Ecto neural progenitor cell (in vitro differentiated cells): ENCODE results near the gene TMEM214.

Experiments
- DNase-seq: peaks from one replicate; pipeline ENCODE4 v3.0.0-alpha.2; 2018; ENCODE audit warnings: low spot score

TMEM214 gene

GRCh38 chr2:27085062-27085672, 52.4 kb downstream of the TMEM214 start:
- DNase-seq, result no peak

DNA sequence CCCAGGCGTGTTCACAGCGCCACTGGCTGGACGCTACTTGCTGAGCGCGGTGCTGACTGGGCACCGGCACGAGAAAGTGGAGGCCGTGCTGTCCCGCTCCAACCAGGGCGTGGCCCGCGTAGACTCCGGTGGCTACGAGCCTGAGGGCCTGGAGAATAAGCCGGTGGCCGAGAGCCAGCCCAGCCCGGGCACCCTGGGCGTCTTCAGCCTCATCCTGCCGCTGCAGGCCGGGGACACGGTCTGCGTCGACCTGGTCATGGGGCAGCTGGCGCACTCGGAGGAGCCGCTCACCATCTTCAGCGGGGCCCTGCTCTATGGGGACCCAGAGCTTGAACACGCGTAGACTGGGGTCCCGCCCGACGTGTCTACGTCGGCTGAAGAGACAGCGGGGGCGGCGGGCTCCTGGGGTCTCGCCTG, 52.9 kb downstream of the TMEM214 start:
- DNase-seq, result peak; percentile 82

DNA sequence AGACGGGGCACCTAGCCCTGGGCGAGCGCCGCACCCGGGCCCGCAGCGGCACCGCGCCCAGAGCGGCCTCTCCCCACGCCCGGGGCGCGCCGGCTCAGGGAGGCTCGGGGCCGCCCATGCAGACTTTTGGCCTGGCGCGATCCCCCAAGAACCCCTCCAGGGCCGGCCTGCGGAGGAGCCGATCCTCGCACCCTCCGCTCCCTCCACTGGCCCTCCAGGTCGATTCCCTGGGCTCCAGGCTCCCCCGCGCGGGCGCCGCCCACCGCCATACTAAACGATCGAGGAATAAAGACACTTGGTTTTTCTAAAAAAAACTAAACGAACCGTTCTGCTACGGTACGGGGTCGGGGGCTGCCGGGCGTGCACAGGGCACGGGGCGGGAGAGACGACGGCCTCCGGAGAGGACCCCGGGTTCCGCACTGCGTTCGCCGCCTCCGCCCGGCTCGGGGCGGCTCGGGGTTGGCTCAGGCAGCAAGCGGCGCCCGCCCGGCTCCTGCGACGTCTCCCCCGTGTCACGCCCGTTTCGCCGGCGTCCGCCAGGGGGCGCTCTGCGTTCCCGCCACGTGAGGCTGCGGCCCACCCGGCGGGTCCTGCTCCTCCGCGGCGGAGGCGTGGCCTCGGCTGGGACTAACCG, 53.4 kb downstream of the TMEM214 start:
- peak; percentile 99 for DNase-seq

DNA sequence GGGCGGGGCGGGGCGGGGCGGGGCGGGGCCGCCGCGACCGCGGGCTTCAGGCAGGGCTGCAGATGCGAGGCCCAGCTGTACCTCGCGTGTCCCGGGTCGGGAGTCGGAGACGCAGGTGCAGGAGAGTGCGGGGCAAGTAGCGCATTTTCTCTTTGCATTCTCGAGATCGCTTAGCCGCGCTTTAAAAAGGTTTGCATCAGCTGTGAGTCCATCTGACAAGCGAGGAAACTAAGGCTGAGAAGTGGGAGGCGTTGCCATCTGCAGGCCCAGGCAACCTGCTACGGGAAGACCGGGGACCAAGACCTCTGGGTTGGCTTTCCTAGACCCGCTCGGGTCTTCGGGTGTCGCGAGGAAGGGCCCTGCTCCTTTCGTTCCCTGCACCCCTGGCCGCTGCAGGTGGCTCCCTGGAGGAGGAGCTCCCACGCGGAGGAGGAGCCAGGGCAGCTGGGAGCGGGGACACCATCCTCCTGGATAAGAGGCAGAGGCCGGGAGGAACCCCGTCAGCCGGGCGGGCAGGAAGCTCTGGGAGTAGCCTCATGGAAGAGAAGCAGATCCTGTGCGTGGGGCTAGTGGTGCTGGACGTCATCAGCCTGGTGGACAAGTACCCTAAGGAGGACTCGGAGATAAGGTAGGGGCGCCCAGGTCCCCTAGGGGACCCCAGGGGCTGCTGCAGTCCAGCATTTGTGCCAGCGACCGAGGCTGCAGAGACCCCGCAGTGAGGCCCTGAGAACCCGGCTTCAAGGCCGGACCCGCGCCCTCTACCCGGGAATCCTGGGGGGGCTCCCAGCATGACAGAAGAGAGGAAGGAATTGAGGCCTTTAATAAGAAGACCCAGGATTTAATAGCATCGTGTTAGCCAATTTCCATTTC, 54.2 kb downstream of the TMEM214 start, which contains the start of gene KHK:
Gene KHK, plus strand, starts transcription at position 49 of the 870 bp plus-strand sequence. Its CDS starts 488 bp downstream, at position 537.
- DNase-seq, result peak; percentile 79

GRCh38 chr2:27087823-27088410, 55.2 kb downstream of the TMEM214 start:
- DNase-seq, result no peak

- DNase-seq, result no peak
These were observed 55.9 kb downstream of the TMEM214 start for GRCh38 chr2:27088634-27089033.

DNA sequence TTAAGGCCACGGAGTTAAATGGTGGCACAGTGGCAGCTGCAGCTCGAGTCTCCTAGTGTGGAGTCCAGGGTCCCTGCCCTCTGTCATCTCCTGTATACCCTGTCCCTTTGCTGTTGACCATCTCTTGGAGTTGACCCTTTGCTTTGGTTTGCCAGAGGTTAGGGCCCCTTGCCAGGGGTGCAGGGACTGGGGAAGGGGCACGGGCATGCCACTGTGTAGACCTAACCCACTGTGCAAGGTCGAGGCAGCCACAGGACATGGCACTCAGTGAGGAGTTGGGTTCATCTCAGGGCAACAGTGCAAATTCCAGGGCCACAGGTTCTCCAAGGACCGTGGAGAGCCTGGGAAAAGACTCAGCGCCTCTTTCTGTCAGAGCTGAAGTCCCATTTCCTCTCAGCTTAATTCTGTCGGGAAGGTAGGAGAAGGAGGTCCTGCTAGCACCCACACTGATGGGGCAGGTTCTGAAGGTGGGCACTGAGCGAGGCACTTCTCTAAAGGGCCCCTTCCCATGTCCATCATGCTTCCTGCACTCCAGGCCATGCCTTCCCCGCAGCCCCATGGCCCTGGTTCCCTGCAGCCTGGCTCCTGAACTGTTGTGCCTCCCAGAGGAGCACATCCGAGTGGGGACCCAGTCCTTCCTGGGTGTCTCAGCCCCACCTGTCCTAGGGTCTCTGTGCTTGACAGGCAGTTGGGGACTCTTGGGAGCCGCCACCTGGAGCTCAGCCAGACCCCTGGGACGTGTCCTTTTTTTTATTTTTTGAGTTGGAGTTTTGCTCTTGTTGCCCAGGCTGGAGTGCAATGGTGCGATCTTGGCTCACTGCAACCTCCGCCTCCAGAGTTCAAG, 56.6 kb downstream of the TMEM214 start:
- DNase-seq, result no peak
